ENCODE data around the gene ASB1. TPM values are rescaled to one million over a fixed set of nuclear protein-coding genes. Genes with fewer than 3 reads are reported as not detected.

ASB1 gene
- total RNA-seq, 1 donor = 27.9 TPM

DNA sequence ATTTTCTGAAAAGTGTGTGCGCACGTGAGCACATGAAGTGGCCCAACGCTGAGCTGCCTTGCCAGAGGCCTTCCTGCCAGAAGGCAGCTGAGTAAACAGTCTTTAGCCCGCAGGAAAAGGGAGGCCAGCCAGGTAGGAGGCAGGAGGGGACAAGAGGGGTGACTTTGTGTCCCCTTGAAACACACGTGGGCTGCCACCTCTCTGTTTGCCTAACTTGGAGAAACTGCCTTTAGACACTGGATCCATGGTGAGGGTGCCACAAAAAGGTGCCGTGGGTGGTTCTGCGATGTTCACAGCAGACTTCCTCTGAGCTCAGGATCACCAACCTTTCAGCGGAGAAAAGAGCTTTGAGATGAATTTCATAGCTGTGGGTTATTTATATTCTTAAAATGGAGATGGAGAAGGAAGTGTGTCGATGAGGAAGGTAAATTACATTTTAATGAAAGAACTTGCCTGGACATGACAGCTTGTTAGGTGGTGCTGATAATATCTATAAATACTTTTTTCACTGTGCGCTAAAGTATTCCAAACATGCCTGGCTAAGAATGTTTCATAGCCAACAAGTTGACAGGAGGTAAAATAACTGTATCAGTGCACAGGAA lies 36.6 kb upstream of the ASB1 start:
- no peak overlapping the region for H3K4me3 ChIP-seq (ENCODE audit: insufficient read depth, low read length)
- H3K27ac ChIP-seq (ENCODE audit: low read depth, low read length) = no peak overlapping the region
- no peaks in the 10 kb centered on the region for H3K79me2 ChIP-seq (ENCODE audit: insufficient read depth, low read length)
- peaks cover 6% of the 10 kb centered on the region for H3K36me3 ChIP-seq (ENCODE audit: insufficient read depth, low read length)
- no peak overlapping the region for H2AFZ ChIP-seq (ENCODE audit: low read length)
- no peaks in the 10 kb centered on the region for H3K27me3 ChIP-seq (ENCODE audit: insufficient read depth, low read length)
- peaks cover 4% of the 10 kb centered on the region for H3K4me1 ChIP-seq (ENCODE audit: insufficient read depth, low read length)
- no peak overlapping the region for H3K4me2 ChIP-seq (ENCODE audit: insufficient read depth, low read length)
- no peak for DNase-seq (ENCODE audit: insufficient read length, low spot score, missing footprints)
- TF ChIP-seq, protein P1, sequence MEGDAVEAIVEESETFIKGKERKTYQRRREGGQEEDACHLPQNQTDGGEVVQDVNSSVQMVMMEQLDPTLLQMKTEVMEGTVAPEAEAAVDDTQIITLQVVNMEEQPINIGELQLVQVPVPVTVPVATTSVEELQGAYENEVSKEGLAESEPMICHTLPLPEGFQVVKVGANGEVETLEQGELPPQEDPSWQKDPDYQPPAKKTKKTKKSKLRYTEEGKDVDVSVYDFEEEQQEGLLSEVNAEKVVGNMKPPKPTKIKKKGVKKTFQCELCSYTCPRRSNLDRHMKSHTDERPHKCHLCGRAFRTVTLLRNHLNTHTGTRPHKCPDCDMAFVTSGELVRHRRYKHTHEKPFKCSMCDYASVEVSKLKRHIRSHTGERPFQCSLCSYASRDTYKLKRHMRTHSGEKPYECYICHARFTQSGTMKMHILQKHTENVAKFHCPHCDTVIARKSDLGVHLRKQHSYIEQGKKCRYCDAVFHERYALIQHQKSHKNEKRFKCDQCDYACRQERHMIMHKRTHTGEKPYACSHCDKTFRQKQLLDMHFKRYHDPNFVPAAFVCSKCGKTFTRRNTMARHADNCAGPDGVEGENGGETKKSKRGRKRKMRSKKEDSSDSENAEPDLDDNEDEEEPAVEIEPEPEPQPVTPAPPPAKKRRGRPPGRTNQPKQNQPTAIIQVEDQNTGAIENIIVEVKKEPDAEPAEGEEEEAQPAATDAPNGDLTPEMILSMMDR (IDR thresholded peaks at IDR 0.05; ENCODE audit: extremely low read depth, low read depth, low read length) = no peak
- H3K9me3 ChIP-seq (ENCODE audit: low read depth, low read length) = no peaks in the 10 kb centered on the region
- no peaks in the 10 kb centered on the region for H4K20me1 ChIP-seq (ENCODE audit: insufficient read depth, low read length)

DNA sequence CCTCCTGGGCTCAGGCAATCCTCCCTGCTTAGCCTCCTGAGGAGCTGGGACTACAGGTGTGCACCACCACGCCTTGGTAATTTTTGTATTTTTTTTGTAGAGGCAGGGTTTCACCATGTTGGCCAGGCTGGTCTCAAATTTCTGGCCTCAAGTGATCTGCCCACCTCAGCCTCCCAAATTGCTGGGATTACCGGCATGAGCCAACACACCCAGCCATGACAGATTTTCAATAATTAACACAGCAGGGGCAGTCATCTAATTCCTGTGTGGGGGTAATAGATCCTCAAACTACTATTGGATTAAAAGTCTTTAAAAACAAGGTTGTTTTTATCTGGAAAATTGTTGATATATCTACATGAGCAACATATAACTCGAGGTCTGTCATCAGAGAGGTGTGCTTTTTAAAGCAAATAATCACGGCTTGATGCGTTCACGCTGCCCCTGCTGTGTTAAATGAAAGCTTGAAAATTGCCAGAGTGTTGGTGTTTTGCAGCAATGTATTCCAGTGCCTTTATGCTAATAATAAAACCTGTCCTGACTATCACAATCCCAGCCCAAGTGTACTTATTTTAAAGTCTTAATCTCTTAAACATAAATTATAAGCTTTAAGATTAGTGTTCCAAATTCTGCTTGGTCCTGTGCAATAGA lies 35.6 kb upstream of the ASB1 start:
- no peak overlapping the region for H3K27ac ChIP-seq (ENCODE audit: low read depth, low read length)
- peaks cover 6% of the 10 kb centered on the region for H3K36me3 ChIP-seq (ENCODE audit: insufficient read depth, low read length)
- H4K20me1 ChIP-seq (ENCODE audit: insufficient read depth, low read length) = no peaks in the 10 kb centered on the region
- no peak overlapping the region for H3K4me2 ChIP-seq (ENCODE audit: insufficient read depth, low read length)
- no peak overlapping the region for H2AFZ ChIP-seq (ENCODE audit: low read length)
- no peak overlapping the region for H3K4me3 ChIP-seq (ENCODE audit: insufficient read depth, low read length)
- peaks cover 4% of the 10 kb centered on the region for H3K4me1 ChIP-seq (ENCODE audit: insufficient read depth, low read length)
- no peak for DNase-seq (ENCODE audit: insufficient read length, low spot score, missing footprints)
- TF ChIP-seq, protein P1 (IDR thresholded peaks at IDR 0.05; ENCODE audit: extremely low read depth, low read depth, low read length) = no peak
- no peaks in the 10 kb centered on the region for H3K79me2 ChIP-seq (ENCODE audit: insufficient read depth, low read length)
- no peaks in the 10 kb centered on the region for H3K9me3 ChIP-seq (ENCODE audit: low read depth, low read length)
- no peaks in the 10 kb centered on the region for H3K27me3 ChIP-seq (ENCODE audit: insufficient read depth, low read length)

DNA sequence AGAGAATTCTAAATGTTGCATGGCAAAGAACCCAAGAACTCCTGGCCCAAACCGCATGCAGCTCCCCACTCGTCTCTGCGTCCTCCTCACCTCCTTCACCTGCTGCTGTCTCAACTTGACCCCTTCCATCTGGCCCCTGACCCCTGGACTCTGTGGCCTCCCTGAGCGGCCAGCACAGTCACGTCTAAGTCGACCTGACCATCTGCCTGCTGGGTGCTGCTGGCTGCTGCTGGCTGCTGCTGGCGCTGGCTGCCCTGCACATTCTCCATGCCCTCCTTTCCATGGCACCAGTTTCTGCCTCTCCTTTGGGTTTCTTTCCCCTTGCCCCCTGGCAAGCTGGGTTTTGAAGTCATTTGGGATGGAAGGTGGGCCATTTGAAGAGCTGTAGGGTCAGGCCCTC lies 30.1 kb upstream of the ASB1 start:
- TF ChIP-seq, protein P1 (IDR thresholded peaks at IDR 0.05; ENCODE audit: extremely low read depth, low read depth, low read length) = no peak
- no peaks in the 10 kb centered on the region for H3K4me1 ChIP-seq (ENCODE audit: insufficient read depth, low read length)
- no peaks in the 10 kb centered on the region for H3K27me3 ChIP-seq (ENCODE audit: insufficient read depth, low read length)
- DNase-seq (ENCODE audit: insufficient read length, low spot score, missing footprints) = peak; percentile 67
- H3K79me2 ChIP-seq (ENCODE audit: insufficient read depth, low read length) = no peaks in the 10 kb centered on the region
- no peak overlapping the region for H3K4me3 ChIP-seq (ENCODE audit: insufficient read depth, low read length)
- no peak overlapping the region for H2AFZ ChIP-seq (ENCODE audit: low read length)
- no peak overlapping the region for H3K4me2 ChIP-seq (ENCODE audit: insufficient read depth, low read length)
- peaks cover 4% of the 10 kb centered on the region for H3K36me3 ChIP-seq (ENCODE audit: insufficient read depth, low read length)
- H4K20me1 ChIP-seq (ENCODE audit: insufficient read depth, low read length) = no peaks in the 10 kb centered on the region
- no peaks in the 10 kb centered on the region for H3K9me3 ChIP-seq (ENCODE audit: low read depth, low read length)
- no peak overlapping the region for H3K27ac ChIP-seq (ENCODE audit: low read depth, low read length)

DNA sequence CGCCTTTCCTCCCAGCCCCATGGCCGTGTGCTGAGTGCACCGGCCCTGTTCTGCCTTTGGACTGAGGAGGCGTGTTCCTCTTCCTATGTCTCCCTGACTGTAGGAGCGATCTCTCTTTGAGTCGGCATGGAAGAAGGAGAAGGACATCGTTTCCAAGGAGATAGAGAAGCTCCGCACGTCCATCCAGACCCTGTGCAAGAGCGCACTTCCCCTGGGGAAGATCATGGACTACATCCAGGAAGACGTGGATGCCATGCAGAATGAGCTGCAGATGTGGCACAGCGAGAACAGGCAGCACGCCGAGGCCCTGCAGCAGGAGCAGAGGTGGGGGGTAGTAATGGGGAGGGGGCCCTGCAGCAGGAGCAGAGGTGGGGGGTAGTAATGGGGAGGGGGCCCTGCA lies 29.4 kb upstream of the ASB1 start:
- Histone ChIP-seq H3K4me3 (ENCODE audit: insufficient read depth, low read length) (no peak overlapping the region), H3K9me3 (ENCODE audit: low read depth, low read length) (no peaks in the 10 kb centered on the region), H3K4me1 (ENCODE audit: insufficient read depth, low read length) (no peaks in the 10 kb centered on the region), H3K27ac (ENCODE audit: low read depth, low read length) (no peak overlapping the region), H2AFZ (ENCODE audit: low read length) (no peak overlapping the region), H3K4me2 (ENCODE audit: insufficient read depth, low read length) (no peak overlapping the region), H3K36me3 (ENCODE audit: insufficient read depth, low read length) (peaks cover 4% of the 10 kb centered on the region), H3K27me3 (ENCODE audit: insufficient read depth, low read length) (no peaks in the 10 kb centered on the region), H4K20me1 (ENCODE audit: insufficient read depth, low read length) (no peaks in the 10 kb centered on the region), H3K79me2 (ENCODE audit: insufficient read depth, low read length) (no peaks in the 10 kb centered on the region)
- TF ChIP-seq, protein P1 (IDR thresholded peaks at IDR 0.05; ENCODE audit: extremely low read depth, low read depth, low read length) = no peak
- no peak for DNase-seq (ENCODE audit: insufficient read length, low spot score, missing footprints)
